Small intestine (tissue), 7 donors: ENCODE results near the gene EPS8L2. TPM values are rescaled to one million over a fixed set of nuclear protein-coding genes. Genes with fewer than 3 reads are reported as not detected.

Experiments used
- DNase-seq, 2 donors: peaks; one replicate each; pipeline versions ENCODE4 v3.0.0 to v3.0.0-alpha.2; 2013
- FAIRE-seq: peaks from 2 replicates; lab custom pipeline; 2012; peaks lifted over from hg19 to GRCh38; lab: Jason Lieb, UNC
- H3K27ac ChIP-seq, 3 donors: one replicate each; pipeline ENCODE4 v1.5.1; 2013; ENCODE audit warnings: low read length in 2 of 3, mild to moderate bottlenecking in 2 of 3, control low read depth in 1 of 3, inconsistent platforms in 1 of 3, low read depth in 1 of 3, moderate library complexity in 1 of 3
- H3K27me3 ChIP-seq, 3 donors: one replicate each; pipeline ENCODE4 v1.6.1; 2013; ENCODE audit warnings: low read length in 3 of 3, inconsistent platforms in 1 of 3; ENCODE audit not compliant: control insufficient read depth in 3 of 3, insufficient read depth in 3 of 3
- H3K36me3 ChIP-seq, 3 donors: one replicate each; pipeline ENCODE4 v1.6.1; 2013; ENCODE audit warnings: low read length in 3 of 3, inconsistent platforms in 1 of 3, low read depth in 1 of 3, mild to moderate bottlenecking in 1 of 3, moderate library complexity in 1 of 3; ENCODE audit not compliant: control insufficient read depth in 3 of 3, insufficient read depth in 2 of 3
- H3K4me1 ChIP-seq, 3 donors: one replicate each; pipeline ENCODE4 v1.6.1; 2013; ENCODE audit warnings: low read length in 2 of 3, inconsistent platforms in 1 of 3, low read depth in 1 of 3, mild to moderate bottlenecking in 1 of 3, moderate library complexity in 1 of 3; ENCODE audit not compliant: control insufficient read depth in 3 of 3, insufficient read depth in 2 of 3
- H3K4me3 ChIP-seq, 3 donors: one replicate each; pipeline ENCODE4 v1.5.1; 2013; ENCODE audit warnings: low read length in 3 of 3, control low read depth in 1 of 3, inconsistent platforms in 1 of 3, low read depth in 1 of 3, mild to moderate bottlenecking in 1 of 3, moderate library complexity in 1 of 3
- H3K9me3 ChIP-seq, 2 donors: one replicate each; pipeline ENCODE4 v1.6.1; 2013; ENCODE audit warnings: low read depth in 1 of 2, low read length in 1 of 2; ENCODE audit not compliant: control insufficient read depth in 2 of 2, insufficient read depth in 1 of 2
- WGBS, 3 donors: extraction: QIAGEN DNeasy Blood & Tissue Kit; methylation state at CpG; one replicate each; pipeline ENCODE4 v1.1.7; 2013; 5-methylcytosine and 5-hydroxymethylcytosine counted together
- polyA plus RNA-seq, 4 donors: library from polyadenylated mRNA; stranded (reverse) in 3 of 4; unstranded in 1 of 4; fragments of 200-250 nt in 3 of 4; fragments of 120-200 nt in 1 of 4; gene quantifications; one replicate each; pipeline versions ENCODE4 v1.2.1 to v1.2.3, GENCODE V29; 2013
- donor health status: healthy with polysubstance abuse.
- donor health status: control.
- donor health status: control.
- donor health status: Bipolar disorder and iron deficiency.
- donor health status: healthy.

The EPS8L2 gene
- polyA plus RNA-seq, 4 donors: 90.2 to 1,255 (median 670) TPM

- WGBS, 3 donors: 0% methylated on average over 81 to 101 of the region's 101 CpGs
- DNase-seq: peak; percentile 99
- peak within 1 kb of the TSS; percentile 92 to 100 (median 98) for H3K27ac ChIP-seq
- H3K4me3 ChIP-seq: peak within 1 kb of the TSS; percentile 50 to 69 (median 55)
- no peaks in the 10 kb centered on the region for H3K27me3 ChIP-seq
- peaks cover 0 to 45% (median 0%) of the 10 kb centered on the region in 3 donors for H3K36me3 ChIP-seq
- no peaks in the 10 kb centered on the region for H3K9me3 ChIP-seq
- H3K4me1 ChIP-seq: peaks cover 0 to 24% (median 13%) of the 10 kb centered on the region in 3 donors
- no peak for FAIRE-seq
Observed at GRCh38 chr11:695538-696248, 10.3 kb upstream of the EPS8L2 start, which contains the start of gene TMEM80. Gene TMEM80, plus strand, starts transcription at chr11:695816. Its CDS starts 12 bp downstream, at chr11:695828.

DNA sequence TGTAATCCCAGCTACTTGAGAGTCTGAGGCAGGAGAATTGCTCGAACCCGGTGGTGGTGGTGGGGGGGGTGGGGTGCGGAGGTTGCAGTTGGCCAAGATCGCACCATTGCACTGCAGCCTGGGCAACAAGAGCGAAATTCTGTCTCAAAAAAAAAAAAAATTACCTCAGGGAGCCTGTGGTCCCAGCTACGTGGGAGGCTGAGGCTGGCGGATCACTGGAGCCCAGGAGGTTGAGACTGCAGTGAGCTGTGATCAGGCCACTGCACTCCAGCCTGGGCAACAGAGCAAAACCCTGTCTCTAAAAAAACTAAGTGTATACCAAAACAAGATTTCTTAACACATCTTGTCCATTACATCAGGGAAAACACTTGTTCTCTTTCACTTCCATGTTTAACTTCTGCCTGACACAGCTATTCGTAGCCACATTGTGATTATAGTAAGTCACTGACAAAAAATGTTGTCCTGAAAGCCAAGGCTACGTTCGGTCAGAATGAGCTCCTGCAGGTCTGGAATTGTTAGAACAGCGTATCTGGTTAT is 9.0 kb upstream of the EPS8L2 start:
- Histone ChIP-seq H3K4me3 (peak overlapping the region in 1 of 3 donors; percentile 69), H3K9me3 (no peaks in the 10 kb centered on the region), H3K36me3 (peaks cover 0 to 47% (median 0%) of the 10 kb centered on the region in 3 donors), H3K4me1 (peaks cover 0 to 16% (median 9%) of the 10 kb centered on the region in 3 donors), H3K27me3 (no peaks in the 10 kb centered on the region), H3K27ac (no peak overlapping the region)
- DNase-seq (no peak), FAIRE-seq (no peak)
- 67 to 75% (median 71%) methylated on average over 11 of the region's 11 CpGs for WGBS, 3 donors

- Histone ChIP-seq H3K27me3 (no peaks in the 10 kb centered on the region), H3K4me1 (peaks cover 0 to 18% (median 9%) of the 10 kb centered on the region in 3 donors), H3K9me3 (no peaks in the 10 kb centered on the region), H3K27ac (peak overlapping the region in 1 of 3 donors; percentile 18), H3K4me3 (no peak overlapping the region), H3K36me3 (peaks cover 0 to 52% (median 0%) of the 10 kb centered on the region in 3 donors)
- no peak for DNase-seq
- FAIRE-seq: no peak
- 80 to 90% (median 80%) methylated on average over 11 of the region's 11 CpGs for WGBS, 3 donors
Observed at GRCh38 chr11:697811-698311, 8.2 kb upstream of the EPS8L2 start.

GRCh38 chr11:698493-699115 is 7.4 kb upstream of the EPS8L2 start:
- no peaks in the 10 kb centered on the region for H3K9me3 ChIP-seq
- H3K4me3 ChIP-seq: no peak overlapping the region
- peaks cover 0 to 56% (median 0%) of the 10 kb centered on the region in 3 donors for H3K36me3 ChIP-seq
- peaks cover 0 to 21% (median 7%) of the 10 kb centered on the region in 3 donors for H3K4me1 ChIP-seq
- WGBS, 3 donors: 79 to 86% (median 81%) methylated on average over 17 of the region's 17 CpGs
- DNase-seq (no peak), FAIRE-seq (no peak)
- no peaks in the 10 kb centered on the region for H3K27me3 ChIP-seq
- no peak overlapping the region for H3K27ac ChIP-seq

- no peak for DNase-seq
- H3K36me3 ChIP-seq: peaks cover 0 to 57% (median 0%) of the 10 kb centered on the region in 3 donors
- 91 to 97% (median 96%) methylated on average over 7 of the region's 7 CpGs for WGBS, 3 donors
- no peak overlapping the region for H3K4me3 ChIP-seq
- no peaks in the 10 kb centered on the region for H3K27me3 ChIP-seq
- no peaks in the 10 kb centered on the region for H3K9me3 ChIP-seq
- FAIRE-seq: no peak
- peaks cover 0 to 20% (median 4%) of the 10 kb centered on the region in 3 donors for H3K4me1 ChIP-seq
- no peak overlapping the region for H3K27ac ChIP-seq
Observed at GRCh38 chr11:699116-699508, 6.9 kb upstream of the EPS8L2 start.

GRCh38 chr11:699753-700152 is 6.3 kb upstream of the EPS8L2 start:
- H3K4me1 ChIP-seq: peaks cover 0 to 24% (median 0%) of the 10 kb centered on the region in 3 donors

DNA sequence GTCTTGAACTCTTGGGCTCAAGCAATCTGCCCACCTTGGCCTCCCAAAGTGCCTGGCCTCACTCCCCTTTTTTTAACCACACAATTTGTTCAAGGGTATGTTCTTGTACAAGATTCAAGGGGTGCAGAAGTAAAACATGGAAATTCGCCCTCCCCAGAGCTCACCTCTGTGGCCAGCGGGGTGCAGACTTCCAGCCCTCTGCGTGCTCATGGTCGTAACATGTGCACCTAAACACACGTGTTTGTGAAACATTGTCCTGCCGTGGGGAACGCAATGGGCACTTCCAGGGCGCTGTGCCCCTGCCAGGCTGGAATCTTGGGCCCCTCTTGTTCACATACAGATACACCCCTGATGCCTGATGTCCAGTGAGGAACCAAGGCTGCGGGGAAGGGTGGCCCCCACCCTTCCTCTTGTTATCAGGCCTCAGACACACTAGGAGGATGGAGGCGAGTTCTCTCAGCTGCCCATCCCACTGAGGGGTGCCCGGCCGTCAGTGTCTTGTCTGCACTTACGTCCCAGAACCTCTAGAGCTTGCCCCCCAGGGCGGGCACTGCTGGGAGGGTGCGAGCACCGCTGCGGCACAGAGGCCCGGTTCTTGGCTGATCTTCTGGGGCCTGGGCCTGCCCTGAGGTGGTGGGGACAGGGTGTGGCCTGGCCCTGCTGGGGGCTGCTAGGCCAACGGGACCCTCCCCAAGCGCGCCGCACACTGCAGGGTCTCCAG is 4.1 kb upstream of the EPS8L2 start:
- no peak for DNase-seq

More at GRCh38 chr11:699753-700152, 6.3 kb upstream of the EPS8L2 start:
- no peaks in the 10 kb centered on the region for H3K9me3 ChIP-seq
- H3K36me3 ChIP-seq: peaks cover 0 to 64% (median 0%) of the 10 kb centered on the region in 3 donors
- WGBS, 3 donors: 97 to 100% (median 100%) methylated on average over 1 of the region's 1 CpG
- H3K27me3 ChIP-seq: no peaks in the 10 kb centered on the region
- no peak for DNase-seq
- H3K27ac ChIP-seq: no peak overlapping the region
- no peak overlapping the region for H3K4me3 ChIP-seq
- no peak for FAIRE-seq

More for the DNA sequence above, 4.1 kb upstream of the EPS8L2 start:
- Histone ChIP-seq H3K4me3 (no peak overlapping the region), H3K36me3 (peaks cover 0 to 75% (median 0%) of the 10 kb centered on the region in 3 donors), H3K9me3 (no peaks in the 10 kb centered on the region), H3K27me3 (peaks cover 0 to 4% (median 3%) of the 10 kb centered on the region in 3 donors), H3K4me1 (peaks cover 0 to 30% (median 0%) of the 10 kb centered on the region in 3 donors), H3K27ac (no peak overlapping the region)
- no peak for FAIRE-seq
- 90 to 95% (median 94%) methylated on average over 22 of the region's 22 CpGs for WGBS, 3 donors
